Gastroesophageal sphincter (tissue), 3 donors: ENCODE results near the gene LHX2.

Experiments
- CTCF ChIP-seq, 4 experiments: fragments of 200-600 bp in 2 of 4; fragments of 450-650 bp in 2 of 4; sonication (generic) in 1 of 4; IDR thresholded peaks; one replicate each; pipeline ENCODE4 v1.5.1; 2017 to 2019; ENCODE audit warnings: antibody characterized with exemption in 4 of 4, mild to moderate bottlenecking in 2 of 4, moderate library complexity in 2 of 4
- EP300 ChIP-seq: sonication (generic); formaldehyde crosslinking; IDR thresholded peaks from one replicate; pipeline ENCODE4 v1.6.1; 2017; ENCODE audit warnings: antibody characterized with exemption, mild to moderate bottlenecking
- POLR2A ChIP-seq, 2 donors: fragments of 450-650 bp; IDR thresholded peaks; one replicate each; pipeline ENCODE4 v1.6.1; 2017; ENCODE audit warnings: antibody characterized with exemption in 2 of 2, mild to moderate bottlenecking in 2 of 2, moderate library complexity in 1 of 2
- POLR2AphosphoS5 ChIP-seq: sonication (generic); formaldehyde crosslinking; IDR thresholded peaks from one replicate; pipeline ENCODE4 v1.6.1; 2017; ENCODE audit warnings: antibody characterized with exemption

- no peak for TF ChIP-seq POLR2A (IDR thresholded peaks at IDR 0.05)
- TF ChIP-seq EP300 = no peak
- TF ChIP-seq CTCF (IDR thresholded peaks at IDR 0.05) = peak; percentile 94 to 99 (median 96)
- no peak for TF ChIP-seq POLR2AphosphoS5
Measured at GRCh38 chr9:124040935-124041816, 29.6 kb downstream of the LHX2 start.
